HepG2 (cell line): Measurements from ENCODE around the gene ARL11. TPM values are rescaled to one million over a fixed set of nuclear protein-coding genes. Genes with fewer than 3 reads are reported as not detected.

ENCODE experiments used
- ATAC-seq: fragments of 200-7000 bp; cut with Tn5 transposase; 3 replicates; pipeline ENCODE4 v1.9.1; 2020; ENCODE audit warnings: mild to moderate bottlenecking, moderate library complexity
- BruUV-seq: library from RNA; stranded (reverse); fragments of 400-500 nt; replicated peaks from 2 replicates; lab custom pipeline; 2021; lab: Mats Ljungman, UMichigan
- CTCF ChIA-PET: fragments of 300-600 bp; formaldehyde crosslinking; extraction: SDS; loops from one replicate; lab custom pipeline; 2021; ENCODE audit warnings: low total read pairs, inconsistent platforms, low intra/inter-chr PET ratio; lab: Yijun Ruan, JAX
- POLR2A ChIA-PET: fragments of 350-600 bp; sonication (Branson Sonifier 250); formaldehyde crosslinking; loops from one replicate; lab custom pipeline; 2020; ENCODE audit warnings: antibody characterized with exemption, inconsistent platforms; lab: Yijun Ruan, JAX
- DNase-seq: peaks from one replicate; pipeline ENCODE4 v3.0.0-alpha.2; 2015; ENCODE audit warnings: low spot score
- FAIRE-seq: peaks from 3 replicates; lab custom pipeline; 2011; peaks lifted over from hg19 to GRCh38; lab: Jason Lieb, UNC
- H2AFZ ChIP-seq: one replicate; pipeline ENCODE4 v1.6.1; 2011; ENCODE audit warnings: low read length, inconsistent platforms
- H3K27ac ChIP-seq: fragments of 300-600 bp; 3 replicates; pipeline ENCODE4 v1.8.0; 2011; ENCODE audit warnings: mixed run types, mild to moderate bottlenecking, mixed read lengths, low read length, inconsistent platforms; ENCODE audit not compliant: insufficient read depth; ENCODE audit errors: extremely low read length
- H3K27me3 ChIP-seq, 2 experiments: fragments of 200-600 bp in 1 of 2; 2 replicates in 1 of 2; 3 replicates in 1 of 2; pipeline versions ENCODE4 v1.6.0 to v1.8.0; 2011; ENCODE audit warnings: low read length in 2 of 2, mild to moderate bottlenecking in 2 of 2, moderate library complexity in 2 of 2, inconsistent platforms in 1 of 2; ENCODE audit not compliant: insufficient read depth in 2 of 2, control insufficient read depth in 1 of 2
- H3K36me3 ChIP-seq, 2 experiments: fragments of 200-600 bp in 1 of 2; replicated peaks in 1 of 2; 2 replicates in 1 of 2; 3 replicates in 1 of 2; pipeline versions ENCODE4 v1.5.1 to v1.8.0; 2011; ENCODE audit warnings: low read length in 2 of 2, inconsistent platforms in 1 of 2; ENCODE audit not compliant: insufficient read depth in 2 of 2, control insufficient read depth in 1 of 2
- H3K4me1 ChIP-seq: 2 replicates; pipeline ENCODE4 v1.5.1; 2012; ENCODE audit warnings: low read length, inconsistent platforms; ENCODE audit not compliant: insufficient read depth
- H3K4me2 ChIP-seq: 2 replicates; pipeline ENCODE4 v1.6.0; 2011; ENCODE audit warnings: low read depth, low read length, inconsistent platforms
- H3K4me3 ChIP-seq, 3 experiments: fragments of 200-600 bp in 1 of 3; sonication (generic), shearing (Covaris generic) in 1 of 3; replicated peaks in 1 of 3; 2 replicates each; pipeline ENCODE4 v1.5.1; 2011 to 2016; ENCODE audit warnings: low read length in 3 of 3, inconsistent platforms in 2 of 3, low read depth in 2 of 3, mild to moderate bottlenecking in 2 of 3, control low read depth in 1 of 3, mixed read lengths in 1 of 3; ENCODE audit not compliant: insufficient read depth in 1 of 3
- H3K79me2 ChIP-seq: one replicate; pipeline ENCODE4 v1.6.1; 2011; ENCODE audit warnings: low read length, inconsistent platforms; ENCODE audit not compliant: insufficient read depth
- H3K9ac ChIP-seq: 2 replicates; pipeline ENCODE4 v1.6.0; 2011; ENCODE audit warnings: mild to moderate bottlenecking, low read depth, low read length, inconsistent platforms; ENCODE audit not compliant: insufficient read depth
- H3K9me3 ChIP-seq: 2 replicates; pipeline ENCODE4 v1.5.1; 2012; ENCODE audit warnings: mild to moderate bottlenecking, low read length
- H4K20me1 ChIP-seq: 2 replicates; pipeline ENCODE4 v1.6.0; 2011; ENCODE audit warnings: inconsistent platforms, mild to moderate bottlenecking, low read length, moderate library complexity; ENCODE audit not compliant: insufficient read depth
- CHD2 ChIP-seq: IDR thresholded peaks from 2 replicates; pipeline ENCODE4 v1.6.1; 2011; ENCODE audit warnings: low read depth, low read length, improper control_type of control experiment
- MTA1 ChIP-seq: sonication (generic); formaldehyde crosslinking; IDR thresholded peaks from 2 replicates; pipeline ENCODE4 v1.4.0; 2020; ENCODE audit warnings: missing genetic modification reagents, mild to moderate bottlenecking, borderline replicate concordance
- NONO ChIP-seq, 2 experiments: fragments of 450-650 bp in 1 of 2; sonication (generic) in 1 of 2; formaldehyde crosslinking in 1 of 2; IDR thresholded peaks in 1 of 2; conservative IDR thresholded peaks in 1 of 2; 2 replicates each; pipeline versions ENCODE4 v1.6.1 to v1.8.0; 2017 to 2022; ENCODE audit warnings: mild to moderate bottlenecking in 1 of 2, missing genetic modification reagents in 1 of 2, moderate library complexity in 1 of 2
- SALL1 ChIP-seq: sonication (generic); formaldehyde crosslinking; IDR thresholded peaks from 2 replicates; pipeline ENCODE4 v1.8.0; 2022; ENCODE audit warnings: mild to moderate bottlenecking, missing genetic modification reagents
- SOX13 ChIP-seq, 3 experiments: fragments of 450-650 bp in 1 of 3; sonication (generic) in 1 of 3; formaldehyde crosslinking in 1 of 3; IDR thresholded peaks in 2 of 3; conservative IDR thresholded peaks in 1 of 3; 2 replicates each; pipeline versions ENCODE4 v1.5.0 to v1.6.1; 2016 to 2020; ENCODE audit warnings: antibody characterized with exemption in 1 of 3, mild to moderate bottlenecking in 1 of 3, missing compliant biosample characterization in 1 of 3, missing genetic modification reagents in 1 of 3, moderate library complexity in 1 of 3
- TOE1 ChIP-seq: sonication (generic); formaldehyde crosslinking; IDR thresholded peaks from 2 replicates; pipeline ENCODE4 v1.4.0; 2020; ENCODE audit warnings: mild to moderate bottlenecking, missing genetic modification reagents
- ZFP62 ChIP-seq: sonication (generic); formaldehyde crosslinking; IDR thresholded peaks from 2 replicates; pipeline ENCODE4 v1.4.0; 2020; ENCODE audit warnings: missing genetic modification reagents
- ZNF451 ChIP-seq: sonication (generic); formaldehyde crosslinking; IDR thresholded peaks from 2 replicates; pipeline ENCODE4 v1.5.0; 2020; ENCODE audit warnings: mild to moderate bottlenecking, missing genetic modification reagents
- ZSCAN30 ChIP-seq: sonication (generic); formaldehyde crosslinking; IDR thresholded peaks from 2 replicates; pipeline ENCODE4 v1.5.0; 2020; ENCODE audit warnings: mild to moderate bottlenecking, missing genetic modification reagents
- WGBS: methylation state at CpG from one replicate; pipeline ENCODE4 v1.1.6; 2017; ENCODE audit warnings: low lambda C conversion rate; 5-methylcytosine and 5-hydroxymethylcytosine counted together
- in situ Hi-C: cut with HindIII; loops from 2 replicates; pipeline ENCODE4 v1.10.0; 2017; ENCODE audit warnings: low pct_unique_long_range_greater_than_20kb; ENCODE audit not compliant: extremely low pct_ligation_motif_present
- intact Hi-C: fragments of 100-400 bp; cut with micrococcal nuclease; formaldehyde crosslinking; loops from one replicate; pipeline ENCODE4 v1.10.0; 2022; ENCODE audit not compliant: unreplicated experiment
- polyA plus RNA-seq, 8 experiments: library from polyadenylated mRNA; depleted of rRNA in 3 of 8; stranded (reverse) in 7 of 8; unstranded in 1 of 8; fragments of >200 nt; fragmentation: Illumina TruSeq in 4 of 8; extraction: Trizol in 4 of 8; gene quantifications; 2 replicates each; pipeline versions ENCODE4 v1.2.1 to v1.2.3, GENCODE V29; 2011 to 2016; ENCODE audit warnings: low read depth in 4 of 8, missing spikeins in 1 of 8, mixed read lengths in 1 of 8; ENCODE audit not compliant: insufficient read depth in 1 of 8
- total RNA-seq, 5 experiments: library from RNA; depleted of rRNA; stranded (reverse); fragments of >200 nt; fragmentation: Illumina TruSeq; extraction: Trizol; gene quantifications; 2 replicates each; pipeline ENCODE4 v1.2.3, GENCODE V29; 2016; ENCODE audit warnings: low read depth in 1 of 5
- TF ChIP-seq, protein P1 (sequence below), 2 experiments: sonication (generic) in 1 of 2; formaldehyde crosslinking in 1 of 2; IDR thresholded peaks; 2 replicates each; pipeline versions ENCODE4 v1.4.0 to v1.6.1; 2016 to 2020; ENCODE audit warnings: borderline replicate concordance in 1 of 2, low read depth in 1 of 2, mild to moderate bottlenecking in 1 of 2, missing genetic modification reagents in 1 of 2
- TF ChIP-seq, protein P2 (sequence below): sonication (generic); formaldehyde crosslinking; IDR thresholded peaks from 2 replicates; pipeline ENCODE4 v1.5.0; 2020; ENCODE audit warnings: missing genetic modification reagents
- TF ChIP-seq, protein P3 (sequence below): sonication (generic); formaldehyde crosslinking; IDR thresholded peaks from 2 replicates; pipeline ENCODE4 v1.4.0; 2020; ENCODE audit warnings: missing genetic modification reagents

ARL11 gene
- total and polyA plus RNA-seq, 2 of the 13 experiments (the other 11 are each of a cell fraction or from before 2014, with no cell fraction given) = 0.04 to 0.22 TPM

DNA sequence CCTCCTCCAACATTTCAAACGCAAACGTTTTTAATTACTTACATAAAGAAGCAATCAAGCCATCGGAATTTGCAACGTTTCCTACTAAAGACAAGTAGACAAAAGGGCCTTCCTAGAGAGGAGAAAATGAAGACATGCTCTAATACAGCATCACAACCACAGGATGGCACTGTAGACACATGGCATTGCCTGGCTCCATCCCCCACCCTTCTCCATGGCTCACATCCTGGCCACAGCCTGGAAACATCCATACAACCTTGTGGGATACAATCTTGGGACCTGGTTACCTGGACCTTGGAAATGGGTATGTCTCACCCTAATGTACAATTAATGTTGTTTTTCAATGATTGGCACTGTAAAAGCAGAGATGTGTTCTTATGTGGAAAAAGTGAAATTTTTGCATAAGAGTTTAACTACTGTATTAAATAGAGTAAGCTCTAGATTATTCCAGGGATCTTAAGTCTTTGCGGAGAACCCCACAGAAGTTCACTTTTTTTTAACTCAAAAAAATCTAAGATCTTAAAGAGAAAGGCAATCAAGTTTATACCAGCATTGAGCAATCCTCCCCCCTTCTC is 41.5 kb downstream of the ARL11 start (continued):
- TF ChIP-seq, protein P1, sequence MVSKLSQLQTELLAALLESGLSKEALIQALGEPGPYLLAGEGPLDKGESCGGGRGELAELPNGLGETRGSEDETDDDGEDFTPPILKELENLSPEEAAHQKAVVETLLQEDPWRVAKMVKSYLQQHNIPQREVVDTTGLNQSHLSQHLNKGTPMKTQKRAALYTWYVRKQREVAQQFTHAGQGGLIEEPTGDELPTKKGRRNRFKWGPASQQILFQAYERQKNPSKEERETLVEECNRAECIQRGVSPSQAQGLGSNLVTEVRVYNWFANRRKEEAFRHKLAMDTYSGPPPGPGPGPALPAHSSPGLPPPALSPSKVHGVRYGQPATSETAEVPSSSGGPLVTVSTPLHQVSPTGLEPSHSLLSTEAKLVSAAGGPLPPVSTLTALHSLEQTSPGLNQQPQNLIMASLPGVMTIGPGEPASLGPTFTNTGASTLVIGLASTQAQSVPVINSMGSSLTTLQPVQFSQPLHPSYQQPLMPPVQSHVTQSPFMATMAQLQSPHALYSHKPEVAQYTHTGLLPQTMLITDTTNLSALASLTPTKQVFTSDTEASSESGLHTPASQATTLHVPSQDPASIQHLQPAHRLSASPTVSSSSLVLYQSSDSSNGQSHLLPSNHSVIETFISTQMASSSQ (IDR thresholded peaks at IDR 0.05; ENCODE audit: low read depth) = no peak
- TF ChIP-seq, protein P1 (CRISPR knock-in tag; IDR thresholded peaks at IDR 0.05; ENCODE audit: borderline replicate concordance) = 0 out of 2 replicates have a peak, but pooled peaks have one; percentile 15
- no peak for TF ChIP-seq MTA1 (CRISPR knock-in tag)
- no peak for TF ChIP-seq CHD2
- TF ChIP-seq SALL1 (CRISPR knock-in tag) = 0 out of 2 replicates have a peak, but pooled peaks have one; percentile 15

DNA sequence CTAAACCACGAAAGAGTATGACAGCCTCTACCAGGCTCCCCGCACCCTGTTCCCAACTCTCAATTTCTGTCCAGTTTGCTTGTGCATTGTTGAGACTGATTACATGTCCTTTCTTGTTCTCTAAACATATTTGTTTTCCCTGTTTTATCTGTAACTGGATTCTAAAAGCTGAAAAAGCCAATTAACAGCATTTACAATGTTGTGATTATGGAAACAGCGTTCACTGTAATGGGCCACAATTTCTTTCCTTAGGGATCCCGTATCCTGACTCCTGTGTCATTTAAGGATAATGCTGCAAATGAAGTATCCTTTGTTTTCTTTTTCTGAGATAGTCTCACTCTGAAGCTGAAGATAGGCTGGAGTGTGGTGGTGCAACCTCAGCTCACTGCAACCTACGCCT is 42.5 kb downstream of the ARL11 start:
- H3K9me3 ChIP-seq = no peaks in the 10 kb centered on the region
- no peaks in the 10 kb centered on the region for H3K4me1 ChIP-seq
- FAIRE-seq = no peak
- no peak for DNase-seq
- intact Hi-C loops = no loop called here
- no peak overlapping the region for H3K4me3 ChIP-seq
- H3K79me2 ChIP-seq = peaks cover 19% of the 10 kb centered on the region
- peaks cover 9 to 39% of the 10 kb centered on the region in 2 experiments for H3K36me3 ChIP-seq
- no peaks in the 10 kb centered on the region for H3K27me3 ChIP-seq
- H2AFZ ChIP-seq = no peak overlapping the region
- in situ Hi-C loops = loop anchor here (10.0 to 25.0 kb wide), 4 partner anchors 174 to 1391 kb away; partner anchors contain the start of gene RNASEH2B
- BruUV-seq = no TSS peak
- H4K20me1 ChIP-seq = peaks cover 9% of the 10 kb centered on the region
- H3K4me2 ChIP-seq = no peak overlapping the region
- no peak for ATAC-seq
- ChIA-PET POLR2A (interaction anchor here (1.7 to 2.3 kb wide), 2 partner anchors 20 to 122 kb away, joined by 7 to 8 read pairs; partner anchors contain the start of genes EBPL and KPNA3), CTCF (no interaction called here)
- no peak overlapping the region for H3K27ac ChIP-seq
- H3K9ac ChIP-seq = no peak overlapping the region
- WGBS = 80% methylated on average over 5 of the region's 5 CpGs
- TF ChIP-seq, protein P2, sequence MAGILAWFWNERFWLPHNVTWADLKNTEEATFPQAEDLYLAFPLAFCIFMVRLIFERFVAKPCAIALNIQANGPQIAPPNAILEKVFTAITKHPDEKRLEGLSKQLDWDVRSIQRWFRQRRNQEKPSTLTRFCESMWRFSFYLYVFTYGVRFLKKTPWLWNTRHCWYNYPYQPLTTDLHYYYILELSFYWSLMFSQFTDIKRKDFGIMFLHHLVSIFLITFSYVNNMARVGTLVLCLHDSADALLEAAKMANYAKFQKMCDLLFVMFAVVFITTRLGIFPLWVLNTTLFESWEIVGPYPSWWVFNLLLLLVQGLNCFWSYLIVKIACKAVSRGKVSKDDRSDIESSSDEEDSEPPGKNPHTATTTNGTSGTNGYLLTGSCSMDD = no peak
- TF ChIP-seq, protein P3, sequence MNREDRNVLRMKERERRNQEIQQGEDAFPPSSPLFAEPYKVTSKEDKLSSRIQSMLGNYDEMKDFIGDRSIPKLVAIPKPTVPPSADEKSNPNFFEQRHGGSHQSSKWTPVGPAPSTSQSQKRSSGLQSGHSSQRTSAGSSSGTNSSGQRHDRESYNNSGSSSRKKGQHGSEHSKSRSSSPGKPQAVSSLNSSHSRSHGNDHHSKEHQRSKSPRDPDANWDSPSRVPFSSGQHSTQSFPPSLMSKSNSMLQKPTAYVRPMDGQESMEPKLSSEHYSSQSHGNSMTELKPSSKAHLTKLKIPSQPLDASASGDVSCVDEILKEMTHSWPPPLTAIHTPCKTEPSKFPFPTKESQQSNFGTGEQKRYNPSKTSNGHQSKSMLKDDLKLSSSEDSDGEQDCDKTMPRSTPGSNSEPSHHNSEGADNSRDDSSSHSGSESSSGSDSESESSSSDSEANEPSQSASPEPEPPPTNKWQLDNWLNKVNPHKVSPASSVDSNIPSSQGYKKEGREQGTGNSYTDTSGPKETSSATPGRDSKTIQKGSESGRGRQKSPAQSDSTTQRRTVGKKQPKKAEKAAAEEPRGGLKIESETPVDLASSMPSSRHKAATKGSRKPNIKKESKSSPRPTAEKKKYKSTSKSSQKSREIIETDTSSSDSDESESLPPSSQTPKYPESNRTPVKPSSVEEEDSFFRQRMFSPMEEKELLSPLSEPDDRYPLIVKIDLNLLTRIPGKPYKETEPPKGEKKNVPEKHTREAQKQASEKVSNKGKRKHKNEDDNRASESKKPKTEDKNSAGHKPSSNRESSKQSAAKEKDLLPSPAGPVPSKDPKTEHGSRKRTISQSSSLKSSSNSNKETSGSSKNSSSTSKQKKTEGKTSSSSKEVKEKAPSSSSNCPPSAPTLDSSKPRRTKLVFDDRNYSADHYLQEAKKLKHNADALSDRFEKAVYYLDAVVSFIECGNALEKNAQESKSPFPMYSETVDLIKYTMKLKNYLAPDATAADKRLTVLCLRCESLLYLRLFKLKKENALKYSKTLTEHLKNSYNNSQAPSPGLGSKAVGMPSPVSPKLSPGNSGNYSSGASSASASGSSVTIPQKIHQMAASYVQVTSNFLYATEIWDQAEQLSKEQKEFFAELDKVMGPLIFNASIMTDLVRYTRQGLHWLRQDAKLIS (CRISPR knock-in tag) = no peak
- TF ChIP-seq ZNF451 (no peak), ZSCAN30 (CRISPR knock-in tag) (no peak), SOX13 (IDR thresholded peaks at IDR 0.05) (no peak), SOX13 (CRISPR knock-in tag; conservative IDR thresholded peaks at IDR 0.05 in 1 of 2, IDR thresholded peaks at IDR 0.05 in 1 of 2) (no peak), TOE1 (no peak), ZFP62 (CRISPR knock-in tag) (no peak), NONO (IDR thresholded peaks at IDR 0.05) (no peak), NONO (CRISPR knock-in tag; conservative IDR thresholded peaks at IDR 0.05) (no peak)
